ENCODE results near the gene AGAP1.
A peak's percentile ranks its signal among the peaks of the same experiment; 100 is the strongest.

AGAP1 gene

DNA sequence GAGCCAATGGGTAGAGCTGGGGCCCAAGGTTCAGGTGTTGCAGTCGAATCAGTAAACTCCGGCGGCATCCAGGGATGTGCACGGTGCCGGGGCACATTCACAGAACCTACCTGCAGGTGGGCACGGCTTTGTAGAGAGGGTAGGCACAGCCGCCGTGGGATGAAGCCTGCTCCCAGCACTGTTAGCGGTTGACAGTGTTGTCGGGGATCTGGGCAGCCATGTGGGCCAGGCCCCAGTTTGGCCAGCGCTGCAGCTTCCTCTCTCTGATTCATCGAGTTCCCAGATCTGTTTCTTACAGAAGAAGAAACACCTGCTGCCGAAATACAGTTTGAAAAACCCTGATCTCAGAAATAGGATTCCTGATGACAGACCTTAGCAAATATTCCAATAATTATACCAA is 274.8 kb downstream of the AGAP1 start:
- no peak for DNase-seq (ENCODE audit: low read depth in 2 of 2)

DNA sequence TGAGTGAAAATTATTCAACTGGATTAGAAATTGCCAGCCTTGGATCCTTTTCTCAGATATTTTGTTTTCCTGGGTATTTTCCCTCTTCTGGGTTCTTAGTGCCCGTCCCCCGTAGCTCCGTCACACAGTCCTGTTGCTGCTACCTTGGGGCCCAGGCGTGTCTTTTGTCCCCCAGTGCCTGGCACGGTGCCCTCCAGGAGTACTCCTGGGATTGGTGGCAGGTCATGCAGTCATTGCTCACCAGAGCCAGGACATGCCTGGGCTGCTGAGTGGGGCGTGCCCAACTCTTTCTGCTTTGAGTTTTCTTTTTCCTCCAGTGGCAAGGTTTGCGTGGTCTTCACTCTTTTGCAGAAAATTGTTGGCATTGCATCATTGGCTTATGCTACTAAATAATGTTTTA is 275.2 kb downstream of the AGAP1 start:
- no peak for DNase-seq (ENCODE audit: low read depth in 2 of 2)

DNA sequence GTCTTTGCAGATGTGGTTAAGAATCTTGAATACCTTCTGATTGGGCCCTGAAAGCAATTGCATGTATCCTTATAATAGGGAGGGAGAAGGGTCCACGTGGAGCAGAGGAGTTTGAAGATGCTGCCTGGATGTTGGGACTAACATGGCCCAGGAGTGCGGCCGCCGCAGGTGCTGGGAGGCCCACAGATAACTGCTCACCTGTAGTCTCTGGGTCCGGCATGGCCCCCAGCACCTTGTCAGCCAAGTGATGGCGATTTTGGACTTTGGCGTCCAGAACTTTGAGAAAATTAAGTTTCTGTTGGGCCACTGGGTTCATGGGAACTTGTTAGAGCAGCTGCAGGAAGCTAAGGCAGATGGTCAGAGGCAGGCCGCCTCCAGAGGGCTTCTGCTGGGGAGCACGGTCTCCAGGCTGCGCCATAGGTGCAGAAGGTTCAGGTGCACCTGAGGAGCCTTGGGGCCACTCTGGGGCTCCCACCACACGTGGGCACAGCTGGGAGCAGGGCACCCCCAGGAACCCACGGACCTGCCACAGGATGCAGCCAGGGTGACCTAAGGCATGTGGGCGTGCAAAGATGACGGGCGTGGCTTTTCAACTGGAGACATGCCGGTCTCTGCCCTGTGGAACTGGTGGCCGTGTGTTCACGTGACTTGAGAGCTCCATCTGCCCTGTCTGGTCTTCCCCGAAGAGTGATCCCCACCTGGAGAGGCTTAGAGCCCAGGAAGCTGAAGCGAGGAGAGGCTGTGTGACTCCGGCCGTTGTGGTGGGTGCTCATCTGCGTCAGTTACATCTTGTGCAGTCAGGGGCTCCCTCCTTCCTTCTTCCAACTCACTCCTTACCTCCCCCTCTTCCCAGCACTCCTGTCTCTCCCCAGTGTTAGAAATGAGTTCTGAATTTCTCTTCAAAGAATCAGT is 277.3 kb downstream of the AGAP1 start:
- no peak for DNase-seq (ENCODE audit: low read depth in 2 of 2)

GRCh38 chr2:235773188-235773928 is 279.5 kb downstream of the AGAP1 start:
- DNase-seq (ENCODE audit: low read depth in 2 of 2) = no peak

DNA sequence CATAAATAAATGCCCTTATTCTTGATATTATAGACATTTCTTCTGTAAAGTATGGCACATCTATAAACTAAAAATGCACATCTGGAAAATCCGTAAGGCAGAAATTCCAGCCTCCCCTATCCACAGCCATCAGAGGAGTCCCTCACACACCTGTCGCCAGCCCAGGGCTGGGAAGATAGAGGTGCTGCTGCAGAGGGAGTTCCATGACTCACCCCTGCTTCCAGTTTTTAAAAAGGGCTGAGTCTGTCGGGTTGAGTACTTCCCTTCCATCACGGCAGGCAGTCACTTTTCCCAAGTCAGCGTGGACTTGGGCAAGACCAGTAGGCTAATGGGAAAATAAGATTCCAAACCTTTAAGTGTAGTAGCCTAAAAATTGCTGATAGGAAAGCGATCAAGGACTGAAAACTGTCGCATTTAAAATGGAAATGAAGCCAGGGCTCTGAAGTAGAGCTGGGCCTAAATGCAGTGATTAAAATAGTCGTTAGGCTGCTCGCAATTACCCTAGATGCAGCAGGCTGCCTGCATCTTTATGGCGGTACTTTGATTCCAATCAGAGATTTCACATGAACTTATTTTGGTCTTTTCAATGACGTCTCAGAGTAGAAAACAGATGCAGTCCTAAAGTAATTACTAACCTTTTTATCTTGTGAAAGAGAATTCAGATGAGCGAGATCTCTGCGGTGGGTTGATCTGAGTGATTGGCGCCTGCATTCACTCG is 280.5 kb downstream of the AGAP1 start:
- no peak for DNase-seq (ENCODE audit: low read depth in 2 of 2)

DNA sequence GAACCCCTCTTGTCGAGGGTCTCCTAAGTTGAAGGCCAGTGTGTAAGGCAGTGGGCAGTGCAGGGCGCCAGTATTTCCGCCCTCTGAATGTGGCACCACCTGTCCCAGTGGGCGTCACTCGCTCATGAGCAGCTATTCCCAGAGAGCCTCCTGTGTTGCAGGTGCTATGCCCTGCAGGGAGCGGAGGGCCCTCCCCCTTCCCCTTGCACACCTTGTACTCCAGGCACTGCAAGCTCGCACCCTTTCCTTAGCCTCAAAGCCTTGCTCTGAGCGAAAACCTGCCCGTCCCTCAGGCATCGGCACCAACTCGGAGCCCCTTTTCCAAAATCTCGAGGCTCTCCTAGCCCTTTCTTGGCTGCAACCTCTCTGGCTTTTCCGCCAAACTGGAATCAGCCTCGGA is 282.7 kb downstream of the AGAP1 start:
- no peak for DNase-seq (ENCODE audit: low read depth in 2 of 2)

DNA sequence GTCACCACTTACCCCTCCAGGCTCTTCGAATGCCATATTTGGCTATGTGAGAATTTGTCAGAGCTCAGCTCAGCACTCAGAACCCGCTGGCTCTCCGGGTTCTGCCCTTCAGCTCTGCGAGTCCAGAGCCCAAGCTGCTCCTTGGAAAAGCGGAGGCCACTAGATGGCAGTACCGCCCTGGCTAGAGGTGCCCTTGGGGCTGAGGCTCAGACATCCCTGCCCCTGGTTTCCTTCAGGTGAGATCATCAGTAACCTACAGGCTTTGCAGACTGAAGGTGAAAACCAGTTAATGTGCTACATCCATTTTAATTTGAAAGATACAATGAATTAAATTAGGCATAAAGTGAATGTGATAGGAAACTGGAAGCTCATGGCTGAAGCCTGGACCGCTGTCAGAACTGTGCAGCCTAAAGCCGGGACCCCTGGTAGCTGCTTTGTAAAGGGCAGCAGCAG is 285.6 kb downstream of the AGAP1 start:
- DNase-seq (ENCODE audit: low read depth in 2 of 2) = peak in 1 of 2 donors; percentile 14

- DNase-seq (ENCODE audit: low read depth in 2 of 2) = no peak
Measured at GRCh38 chr2:235780401-235780800, 286.6 kb downstream of the AGAP1 start.

DNA sequence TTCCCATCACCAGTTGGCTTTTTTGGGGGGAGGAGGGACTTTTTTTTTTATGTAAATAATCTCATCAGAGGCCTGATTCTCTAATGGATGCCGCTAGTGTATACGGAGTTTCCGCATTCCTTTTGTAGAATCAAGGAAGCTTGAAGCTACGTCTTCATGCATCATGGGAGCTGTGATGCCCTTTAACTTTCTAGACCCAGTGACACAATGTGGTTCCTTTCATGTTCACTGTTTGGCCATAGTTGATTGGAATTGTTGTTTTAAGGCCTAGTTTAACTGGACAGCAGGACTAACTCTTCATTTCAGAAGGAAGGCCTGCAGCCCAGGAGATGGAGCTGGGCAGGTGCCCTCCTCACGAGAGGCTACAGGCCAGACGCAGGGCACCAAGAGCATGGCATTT is 287.9 kb downstream of the AGAP1 start:
- DNase-seq (ENCODE audit: low read depth in 2 of 2) = no peak

DNA sequence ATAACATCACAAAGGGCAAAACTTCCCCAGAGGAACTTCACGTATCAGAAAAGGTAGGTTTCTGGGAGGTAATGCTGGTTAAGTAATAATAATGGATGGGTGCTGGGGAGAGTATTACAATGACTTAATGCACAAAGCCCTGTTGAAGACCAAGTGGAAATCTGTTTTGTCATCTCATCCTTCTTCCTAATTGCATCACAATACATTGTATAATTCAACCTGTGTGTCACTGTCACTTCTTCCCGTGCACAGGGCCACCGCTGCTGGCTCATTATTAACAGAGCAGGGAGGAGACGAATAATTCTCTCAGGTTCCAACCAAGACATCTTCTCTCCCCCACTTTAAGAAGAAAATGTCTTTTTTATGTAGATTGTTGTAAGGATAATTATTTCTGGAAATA is 290.9 kb downstream of the AGAP1 start:
- no peak for DNase-seq (ENCODE audit: low read depth in 2 of 2)

- DNase-seq (ENCODE audit: low read depth in 2 of 2) = no peak
Measured at GRCh38 chr2:235789552-235789951, 295.7 kb downstream of the AGAP1 start.

DNA sequence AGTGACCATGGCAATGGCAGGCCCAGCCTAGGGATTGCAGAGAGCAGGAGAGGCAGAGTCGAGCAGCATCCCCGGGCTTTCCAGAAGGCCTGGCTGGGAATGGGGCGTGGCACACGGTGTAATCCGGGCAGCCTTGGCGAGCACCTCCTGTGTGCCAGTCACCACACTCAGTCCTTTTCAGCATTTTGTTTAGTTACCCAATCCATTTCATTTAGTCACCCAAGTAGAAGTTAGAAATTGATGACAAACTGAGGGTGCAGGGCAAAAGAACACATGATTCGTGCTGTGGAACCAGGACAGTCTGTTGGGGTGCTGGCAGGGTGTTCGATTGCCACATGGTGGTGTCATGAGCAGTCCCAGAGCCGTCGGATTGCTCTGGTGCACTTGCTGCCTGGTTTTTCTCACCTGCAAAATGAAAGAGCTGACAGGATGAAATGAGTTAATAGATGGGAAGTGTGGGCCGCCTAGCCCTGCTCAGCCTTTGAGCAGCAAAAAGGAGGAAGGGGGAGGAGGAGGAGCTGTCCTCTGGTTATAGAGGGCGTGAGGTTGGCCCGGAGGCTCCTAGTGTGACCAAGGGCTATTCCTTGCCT is 299.4 kb downstream of the AGAP1 start:
- no peak for DNase-seq (ENCODE audit: low read depth in 2 of 2)

GRCh38 chr2:235799281-235799680 is 305.4 kb downstream of the AGAP1 start:
- no peak for DNase-seq (ENCODE audit: low read depth in 2 of 2)

- no peak for DNase-seq (ENCODE audit: low read depth in 2 of 2)
Measured at GRCh38 chr2:235802542-235802941, 308.7 kb downstream of the AGAP1 start.

- DNase-seq (ENCODE audit: low read depth in 2 of 2) = no peak
Measured at GRCh38 chr2:235803028-235803427, 309.2 kb downstream of the AGAP1 start.

- no peak for DNase-seq (ENCODE audit: low read depth in 2 of 2)
Measured at GRCh38 chr2:235804676-235805075, 310.8 kb downstream of the AGAP1 start.

DNA sequence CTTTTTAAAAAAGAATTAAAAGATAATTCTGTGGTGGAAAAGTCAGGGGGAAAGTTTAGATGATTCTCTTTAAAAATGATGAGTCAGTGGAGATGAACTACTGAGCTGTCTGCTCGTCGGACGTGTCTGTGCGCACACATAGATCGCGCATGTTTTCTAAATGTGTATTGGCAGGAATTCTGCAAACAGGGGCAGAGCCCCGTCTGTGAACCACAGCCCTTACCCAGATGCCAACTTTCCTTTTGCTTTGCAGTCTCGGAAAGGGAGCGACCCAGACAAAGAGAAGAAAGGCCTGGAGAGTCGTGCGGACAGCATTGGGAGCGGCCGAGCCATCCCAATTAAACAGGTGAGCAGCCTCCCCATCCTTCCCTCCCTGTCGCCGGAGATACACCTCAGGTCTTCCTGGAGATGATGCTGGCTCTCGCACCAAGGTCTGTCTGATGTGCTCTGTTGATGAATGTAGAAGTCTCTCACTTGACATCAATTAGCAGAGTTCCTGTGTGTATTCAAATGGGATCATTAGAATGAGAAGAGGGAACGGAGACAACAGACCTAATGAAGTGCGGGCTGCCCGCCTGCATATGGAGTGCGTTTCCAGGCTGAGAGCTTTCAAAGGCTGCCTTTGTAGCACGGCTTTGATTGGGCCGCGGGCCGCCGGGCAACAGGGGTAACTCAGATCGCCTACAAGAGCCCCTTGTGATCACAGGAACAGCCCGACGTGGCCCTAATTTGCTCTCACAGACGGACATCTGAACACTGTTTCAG is 313.3 kb downstream of the AGAP1 start:
- DNase-seq (ENCODE audit: low read depth in 2 of 2) = no peak

DNA sequence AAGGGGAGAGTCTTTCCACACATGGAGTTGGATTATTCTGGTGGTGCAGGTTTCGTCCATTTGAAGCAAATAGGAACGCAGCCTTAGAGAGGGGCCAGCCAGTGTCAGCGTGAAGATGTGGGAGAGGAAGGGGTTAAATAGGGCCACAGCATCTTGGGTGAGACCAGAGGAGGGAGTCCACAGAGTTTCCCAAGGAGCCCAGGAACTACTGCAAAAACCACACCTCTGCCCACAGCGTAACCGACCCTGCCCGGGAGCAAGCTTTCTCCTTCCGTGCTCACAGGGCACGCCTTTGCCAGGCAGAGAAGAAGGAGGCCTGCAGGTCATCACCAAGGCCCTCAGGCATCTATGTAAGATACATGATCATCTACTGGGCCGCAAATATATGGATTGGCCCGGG is 314.5 kb downstream of the AGAP1 start:
- no peak for DNase-seq (ENCODE audit: low read depth in 2 of 2)

- no peak for DNase-seq (ENCODE audit: low read depth in 2 of 2)
Measured at GRCh38 chr2:235810252-235810651, 316.4 kb downstream of the AGAP1 start.

GRCh38 chr2:235810846-235811245 is 317.0 kb downstream of the AGAP1 start:
- DNase-seq (ENCODE audit: low read depth in 2 of 2) = no peak
